Thyroid gland (tissue), 4 donors: ENCODE measurements around the gene NDUFS2.

Experiments used
- CTCF ChIP-seq, 6 experiments: fragments of 200-600 bp in 3 of 6; fragments of 450-650 bp in 3 of 6; sonication (generic) in 3 of 6; IDR thresholded peaks; one replicate each; pipeline ENCODE4 v1.5.1; 2016 to 2019; ENCODE audit warnings: antibody characterized with exemption in 6 of 6, mild to moderate bottlenecking in 2 of 6, inconsistent platforms in 1 of 6, moderate library complexity in 1 of 6
- POLR2A ChIP-seq, 2 donors: fragments of 450-650 bp; IDR thresholded peaks; one replicate each; pipeline ENCODE4 v1.6.1; 2017; ENCODE audit warnings: antibody characterized with exemption in 2 of 2, mild to moderate bottlenecking in 2 of 2, moderate library complexity in 1 of 2

GRCh38 chr1:161180639-161181038 lies 21.5 kb upstream of the NDUFS2 start:
- TF ChIP-seq CTCF (IDR thresholded peaks at IDR 0.05) (no peak), POLR2A (IDR thresholded peaks at IDR 0.05) (no peak)
